ENCODE results near the gene ZBTB39.
"Not testable (repeated sequence)": the region's sequence is repeated elsewhere in the genome, so short reads cannot be mapped to it uniquely, and the experiment has no call there.

The ZBTB39 gene

GRCh38 chr12:57005980-57006808, at the start of gene ZBTB39:
Gene ZBTB39 (minus strand): TSS chr12:57006546. CDS start chr12:57004917, 1,629 bp downstream.
- peak; percentile 59 for DNase-seq

GRCh38 chr12:57055824-57056223, 49.5 kb upstream of the ZBTB39 start:
- no peak for DNase-seq

- not testable (repeated sequence) for DNase-seq
Observed at GRCh38 chr12:57053901-57054300, 47.6 kb upstream of the ZBTB39 start.

- not testable (repeated sequence) for DNase-seq
Observed at GRCh38 chr12:57053146-57053545, 46.8 kb upstream of the ZBTB39 start.

- DNase-seq: no peak
Observed at GRCh38 chr12:57051011-57051410, 44.7 kb upstream of the ZBTB39 start.

- no peak for DNase-seq
Observed at GRCh38 chr12:57049890-57050289, 43.5 kb upstream of the ZBTB39 start, which contains the start of gene MYO1A. Gene MYO1A (minus strand): TSS chr12:57050129. CDS start chr12:57048323, 1,806 bp downstream.

GRCh38 chr12:57049119-57049446, 42.7 kb upstream of the ZBTB39 start:
- no peak for DNase-seq

GRCh38 chr12:57048423-57049118, 42.2 kb upstream of the ZBTB39 start:
- no peak for DNase-seq

- no peak for DNase-seq
Observed at GRCh38 chr12:57047981-57048380, 41.6 kb upstream of the ZBTB39 start.

GRCh38 chr12:57046947-57047890, 40.9 kb upstream of the ZBTB39 start:
- DNase-seq: no peak

GRCh38 chr12:57046086-57046791, 39.9 kb upstream of the ZBTB39 start:
- DNase-seq: no peak

- no peak for DNase-seq
Observed at GRCh38 chr12:57044889-57045288, 38.5 kb upstream of the ZBTB39 start.

- no peak for DNase-seq
Observed at GRCh38 chr12:57044468-57044867, 38.1 kb upstream of the ZBTB39 start.

- DNase-seq: no peak
Observed at GRCh38 chr12:57042695-57043094, 36.3 kb upstream of the ZBTB39 start.

- no peak for DNase-seq
Observed at GRCh38 chr12:57040750-57041149, 34.4 kb upstream of the ZBTB39 start.

GRCh38 chr12:57040211-57040610, 33.9 kb upstream of the ZBTB39 start:
- no peak for DNase-seq

GRCh38 chr12:57039016-57039798, 32.9 kb upstream of the ZBTB39 start:
- no peak for DNase-seq

GRCh38 chr12:57037264-57037663, 30.9 kb upstream of the ZBTB39 start:
- DNase-seq: no peak

GRCh38 chr12:57033431-57033830, 27.1 kb upstream of the ZBTB39 start:
- DNase-seq: no peak

- no peak for DNase-seq
Observed at GRCh38 chr12:57031789-57032188, 25.4 kb upstream of the ZBTB39 start.

GRCh38 chr12:57031138-57031725, 24.9 kb upstream of the ZBTB39 start:
- peak; percentile 71 for DNase-seq
